Liver (tissue), 3 donors: ENCODE data around the gene CNNM1.

ENCODE experiments used
- FOXA1 ChIP-seq: IDR thresholded peaks from 2 replicates; pipeline ENCODE4 v1.6.1; 2016; ENCODE audit warnings: antibody characterized with exemption
- HNF4G ChIP-seq: IDR thresholded peaks from 2 replicates; pipeline ENCODE4 v1.6.1; 2016; ENCODE audit warnings: antibody characterized with exemption
- JUND ChIP-seq, 2 donors: IDR thresholded peaks; 2 replicates each; pipeline ENCODE4 v1.6.1; 2016; ENCODE audit warnings: antibody characterized with exemption in 2 of 2
- RAD21 ChIP-seq, 2 donors: IDR thresholded peaks; 2 replicates each; pipeline ENCODE4 v1.6.1; 2016; ENCODE audit warnings: antibody characterized with exemption in 2 of 2, mild to moderate bottlenecking in 2 of 2
- RXRA ChIP-seq, 2 donors: IDR thresholded peaks; 2 replicates each; pipeline ENCODE4 v1.6.1; 2017 to 2018; ENCODE audit warnings: antibody characterized with exemption in 2 of 2, mild to moderate bottlenecking in 1 of 2
- TAF1 ChIP-seq: conservative IDR thresholded peaks from 2 replicates; pipeline ENCODE4 v1.6.1; 2016; ENCODE audit warnings: antibody characterized with exemption, mild to moderate bottlenecking
- YY1 ChIP-seq: IDR thresholded peaks from 2 replicates; pipeline ENCODE4 v1.6.1; 2016; ENCODE audit warnings: antibody characterized with exemption, mild to moderate bottlenecking
- TF ChIP-seq, protein P1 (sequence below): fragments of 150-350 bp; IDR thresholded peaks from 2 replicates; pipeline ENCODE4 v1.5.1; 2017; ENCODE audit warnings: improper control_type of control experiment, low read depth, low read length; ENCODE audit not compliant: missing input control
- TF ChIP-seq, protein P2 (sequence below): IDR thresholded peaks from 2 replicates; pipeline ENCODE4 v1.6.1; 2016; ENCODE audit warnings: antibody characterized with exemption
- TF ChIP-seq, protein P3 (sequence below): IDR thresholded peaks from 2 replicates; pipeline ENCODE4 v1.6.1; 2016; ENCODE audit warnings: antibody characterized with exemption
- TF ChIP-seq, protein P4 (sequence below): IDR thresholded peaks from 2 replicates; pipeline ENCODE4 v1.6.1; 2016; ENCODE audit warnings: antibody characterized with exemption
- donor health status: healthy.
- donor health status: healthy.

DNA sequence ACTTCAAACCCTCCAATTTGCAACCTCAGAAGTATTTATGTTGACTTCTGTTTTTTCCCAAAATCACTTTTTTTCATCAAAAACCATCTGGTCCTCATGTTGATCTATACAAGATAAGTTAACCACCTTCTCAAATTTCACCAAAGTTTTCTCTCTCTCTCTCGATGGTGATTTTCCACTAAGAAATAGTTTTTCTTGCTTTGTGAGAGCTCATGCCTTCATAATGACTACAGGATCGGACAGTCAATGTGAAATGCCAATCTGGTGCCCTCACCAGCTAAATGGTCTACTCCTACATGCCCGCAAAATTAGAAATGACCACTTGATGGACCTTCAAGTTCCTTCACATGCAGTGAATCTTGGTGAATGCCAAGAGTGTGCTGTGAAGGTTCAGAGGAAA, 40.4 kb downstream of the CNNM1 start:
- TF ChIP-seq, protein P1, sequence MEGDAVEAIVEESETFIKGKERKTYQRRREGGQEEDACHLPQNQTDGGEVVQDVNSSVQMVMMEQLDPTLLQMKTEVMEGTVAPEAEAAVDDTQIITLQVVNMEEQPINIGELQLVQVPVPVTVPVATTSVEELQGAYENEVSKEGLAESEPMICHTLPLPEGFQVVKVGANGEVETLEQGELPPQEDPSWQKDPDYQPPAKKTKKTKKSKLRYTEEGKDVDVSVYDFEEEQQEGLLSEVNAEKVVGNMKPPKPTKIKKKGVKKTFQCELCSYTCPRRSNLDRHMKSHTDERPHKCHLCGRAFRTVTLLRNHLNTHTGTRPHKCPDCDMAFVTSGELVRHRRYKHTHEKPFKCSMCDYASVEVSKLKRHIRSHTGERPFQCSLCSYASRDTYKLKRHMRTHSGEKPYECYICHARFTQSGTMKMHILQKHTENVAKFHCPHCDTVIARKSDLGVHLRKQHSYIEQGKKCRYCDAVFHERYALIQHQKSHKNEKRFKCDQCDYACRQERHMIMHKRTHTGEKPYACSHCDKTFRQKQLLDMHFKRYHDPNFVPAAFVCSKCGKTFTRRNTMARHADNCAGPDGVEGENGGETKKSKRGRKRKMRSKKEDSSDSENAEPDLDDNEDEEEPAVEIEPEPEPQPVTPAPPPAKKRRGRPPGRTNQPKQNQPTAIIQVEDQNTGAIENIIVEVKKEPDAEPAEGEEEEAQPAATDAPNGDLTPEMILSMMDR = no peak
- TF ChIP-seq, protein P2, sequence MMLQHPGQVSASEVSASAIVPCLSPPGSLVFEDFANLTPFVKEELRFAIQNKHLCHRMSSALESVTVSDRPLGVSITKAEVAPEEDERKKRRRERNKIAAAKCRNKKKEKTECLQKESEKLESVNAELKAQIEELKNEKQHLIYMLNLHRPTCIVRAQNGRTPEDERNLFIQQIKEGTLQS = no peak
- TF ChIP-seq RAD21 (IDR thresholded peaks at IDR 0.05) (no peak), RXRA (IDR thresholded peaks at IDR 0.05) (no peak), YY1 (no peak), FOXA1 (no peak), JUND (IDR thresholded peaks at IDR 0.05) (no peak), HNF4G (no peak), TAF1 (no peak)
- TF ChIP-seq, protein P3, sequence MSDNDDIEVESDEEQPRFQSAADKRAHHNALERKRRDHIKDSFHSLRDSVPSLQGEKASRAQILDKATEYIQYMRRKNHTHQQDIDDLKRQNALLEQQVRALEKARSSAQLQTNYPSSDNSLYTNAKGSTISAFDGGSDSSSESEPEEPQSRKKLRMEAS = no peak
- TF ChIP-seq, protein P4, sequence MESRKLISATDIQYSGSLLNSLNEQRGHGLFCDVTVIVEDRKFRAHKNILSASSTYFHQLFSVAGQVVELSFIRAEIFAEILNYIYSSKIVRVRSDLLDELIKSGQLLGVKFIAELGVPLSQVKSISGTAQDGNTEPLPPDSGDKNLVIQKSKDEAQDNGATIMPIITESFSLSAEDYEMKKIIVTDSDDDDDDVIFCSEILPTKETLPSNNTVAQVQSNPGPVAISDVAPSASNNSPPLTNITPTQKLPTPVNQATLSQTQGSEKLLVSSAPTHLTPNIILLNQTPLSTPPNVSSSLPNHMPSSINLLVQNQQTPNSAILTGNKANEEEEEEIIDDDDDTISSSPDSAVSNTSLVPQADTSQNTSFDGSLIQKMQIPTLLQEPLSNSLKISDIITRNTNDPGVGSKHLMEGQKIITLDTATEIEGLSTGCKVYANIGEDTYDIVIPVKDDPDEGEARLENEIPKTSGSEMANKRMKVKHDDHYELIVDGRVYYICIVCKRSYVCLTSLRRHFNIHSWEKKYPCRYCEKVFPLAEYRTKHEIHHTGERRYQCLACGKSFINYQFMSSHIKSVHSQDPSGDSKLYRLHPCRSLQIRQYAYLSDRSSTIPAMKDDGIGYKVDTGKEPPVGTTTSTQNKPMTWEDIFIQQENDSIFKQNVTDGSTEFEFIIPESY = no peak
